Measurements from ENCODE around the gene KLC1.

GRCh38 chr14:103714063-103714724 lies 85.2 kb downstream of the KLC1 start:
- TF ChIP-seq CTCF (IDR thresholded peaks at IDR 0.05) (no peak), POLR2AphosphoS5 (IDR thresholded peaks at IDR 0.05) (no peak), EP300 (IDR thresholded peaks at IDR 0.05) (no peak), POLR2A (IDR thresholded peaks at IDR 0.05) (no peak)
